Memory B cell (primary cell): ENCODE measurements around the gene NPM3.

ENCODE experiments used
- ATAC-seq: fragments of 150-1000 bp; cut with Tn5 transposase; 2 replicates; pipeline ENCODE4 v1.10.0; 2021; ENCODE audit warnings: low read depth, mild to moderate bottlenecking, moderate library complexity
- DNase-seq, 2 donors: peaks; one replicate each; pipeline ENCODE4 v3.0.0; 2022; ENCODE audit warnings: low spot score in 2 of 2
- H3K27ac Mint-ChIP-seq: one replicate; pipeline ENCODE4 v1.8.0; 2022; ENCODE audit warnings: mild to moderate bottlenecking, moderate library complexity, mixed read lengths
- H3K27me3 Mint-ChIP-seq: one replicate; pipeline ENCODE4 v1.8.0; 2022; ENCODE audit warnings: mixed read lengths
- H3K36me3 Mint-ChIP-seq: one replicate; pipeline ENCODE4 v1.8.0; 2022; ENCODE audit warnings: mild to moderate bottlenecking, mixed read lengths
- H3K4me1 Mint-ChIP-seq: one replicate; pipeline ENCODE4 v1.8.0; 2022; ENCODE audit warnings: mixed read lengths
- H3K4me3 Mint-ChIP-seq: one replicate; pipeline ENCODE4 v1.8.0; 2022; ENCODE audit warnings: mild to moderate bottlenecking, moderate library complexity, mixed read lengths
- H3K9me3 Mint-ChIP-seq: one replicate; pipeline ENCODE4 v1.8.0; 2022; ENCODE audit warnings: mixed read lengths

NPM3 gene

DNA sequence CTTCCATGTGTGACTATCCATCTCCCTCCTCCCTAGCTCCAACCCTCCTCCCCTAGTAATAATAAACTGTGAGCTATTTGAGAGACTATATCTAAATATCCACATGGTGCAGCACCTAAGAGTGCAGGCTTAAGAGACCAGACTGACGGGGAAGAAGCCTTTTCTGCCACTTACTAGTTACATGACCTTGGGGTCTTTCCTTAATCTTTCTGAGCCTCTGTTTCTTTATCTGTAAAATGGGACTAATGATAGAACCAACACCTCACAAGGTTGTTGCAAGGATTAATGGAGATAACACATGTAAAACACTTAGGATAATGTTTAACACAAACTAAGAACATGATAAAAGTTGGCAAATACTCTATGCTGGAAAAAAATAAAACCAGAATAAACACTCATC is 51.1 kb downstream of the NPM3 start:
- no peaks in the 10 kb centered on the region for H3K9me3 Mint-ChIP-seq
- no peak overlapping the region for H3K27ac Mint-ChIP-seq
- ATAC-seq (no peak), DNase-seq (no peak)
- peaks cover 15% of the 10 kb centered on the region for H3K27me3 Mint-ChIP-seq
- H3K36me3 Mint-ChIP-seq: no peaks in the 10 kb centered on the region
- H3K4me3 Mint-ChIP-seq: no peak overlapping the region
- H3K4me1 Mint-ChIP-seq: no peaks in the 10 kb centered on the region
